Measurements from ENCODE around the gene FGGY. TPM values are rescaled to one million over a fixed set of nuclear protein-coding genes. Genes with fewer than 3 reads are reported as not detected.

The FGGY gene
- total and polyA plus RNA-seq, 4 donors: 16.0 to 67.0 (median 43.4) TPM

DNA sequence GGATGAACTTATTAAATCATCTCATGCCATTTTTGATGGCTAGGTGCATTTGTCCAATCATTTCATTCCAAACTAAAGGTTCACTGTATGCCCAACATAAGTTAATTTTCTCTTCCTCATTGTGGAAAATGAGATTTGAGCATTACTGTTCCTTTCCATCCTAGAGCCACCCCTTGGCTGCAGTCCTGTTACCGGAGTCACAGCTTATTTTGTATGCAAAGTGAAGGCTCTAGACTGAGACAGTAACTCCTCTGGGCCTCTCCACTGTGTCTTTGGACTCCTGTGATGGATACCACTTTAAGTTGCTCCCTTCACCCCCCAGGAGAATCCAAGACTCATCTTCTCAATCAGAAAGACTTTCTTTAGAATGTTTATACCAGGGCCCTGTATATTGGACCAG, 59.7 kb downstream of the FGGY start:
- no peaks in the 10 kb centered on the region for H3K27me3 ChIP-seq (ENCODE audit: control insufficient read depth in 4 of 4, insufficient read depth in 4 of 4, low read length in 3 of 4)
- no peaks in the 10 kb centered on the region for H3K9me3 ChIP-seq (ENCODE audit: control insufficient read depth in 4 of 4, low read length in 3 of 4)
- H3K27ac ChIP-seq (ENCODE audit: low read depth in 1 of 2, low read length in 2 of 2): no peak overlapping the region
- no peak for TF ChIP-seq EGR1 (IDR thresholded peaks at IDR 0.05; ENCODE audit: low read depth in 2 of 2)
- no peak for TF ChIP-seq JUND (IDR thresholded peaks at IDR 0.05)
- no peak for TF ChIP-seq HNF4G (IDR thresholded peaks at IDR 0.05)
- TF ChIP-seq GABPA (IDR thresholded peaks at IDR 0.05 in 1 of 2, conservative IDR thresholded peaks at IDR 0.05 in 1 of 2): no peak
- TF ChIP-seq, protein P1, sequence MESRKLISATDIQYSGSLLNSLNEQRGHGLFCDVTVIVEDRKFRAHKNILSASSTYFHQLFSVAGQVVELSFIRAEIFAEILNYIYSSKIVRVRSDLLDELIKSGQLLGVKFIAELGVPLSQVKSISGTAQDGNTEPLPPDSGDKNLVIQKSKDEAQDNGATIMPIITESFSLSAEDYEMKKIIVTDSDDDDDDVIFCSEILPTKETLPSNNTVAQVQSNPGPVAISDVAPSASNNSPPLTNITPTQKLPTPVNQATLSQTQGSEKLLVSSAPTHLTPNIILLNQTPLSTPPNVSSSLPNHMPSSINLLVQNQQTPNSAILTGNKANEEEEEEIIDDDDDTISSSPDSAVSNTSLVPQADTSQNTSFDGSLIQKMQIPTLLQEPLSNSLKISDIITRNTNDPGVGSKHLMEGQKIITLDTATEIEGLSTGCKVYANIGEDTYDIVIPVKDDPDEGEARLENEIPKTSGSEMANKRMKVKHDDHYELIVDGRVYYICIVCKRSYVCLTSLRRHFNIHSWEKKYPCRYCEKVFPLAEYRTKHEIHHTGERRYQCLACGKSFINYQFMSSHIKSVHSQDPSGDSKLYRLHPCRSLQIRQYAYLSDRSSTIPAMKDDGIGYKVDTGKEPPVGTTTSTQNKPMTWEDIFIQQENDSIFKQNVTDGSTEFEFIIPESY (IDR thresholded peaks at IDR 0.05): no peak
- no peak for TF ChIP-seq HNF4A (conservative IDR thresholded peaks at IDR 0.05)
- no peak for TF ChIP-seq MAX (IDR thresholded peaks at IDR 0.05)
- TF ChIP-seq TAF1 (conservative IDR thresholded peaks at IDR 0.05): no peak
- no peak for TF ChIP-seq FOXA2 (IDR thresholded peaks at IDR 0.05)
- no peak for TF ChIP-seq NR2F2 (IDR thresholded peaks at IDR 0.05)
- TF ChIP-seq, protein P2, sequence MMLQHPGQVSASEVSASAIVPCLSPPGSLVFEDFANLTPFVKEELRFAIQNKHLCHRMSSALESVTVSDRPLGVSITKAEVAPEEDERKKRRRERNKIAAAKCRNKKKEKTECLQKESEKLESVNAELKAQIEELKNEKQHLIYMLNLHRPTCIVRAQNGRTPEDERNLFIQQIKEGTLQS (IDR thresholded peaks at IDR 0.05): no peak
- TF ChIP-seq CTCF (IDR thresholded peaks at IDR 0.05; ENCODE audit: low read depth, low read length, missing input control): no peak
- TF ChIP-seq RXRA (IDR thresholded peaks at IDR 0.05): no peak
- no peak for TF ChIP-seq YY1 (IDR thresholded peaks at IDR 0.05)
- TF ChIP-seq REST (IDR thresholded peaks at IDR 0.05): no peak
- TF ChIP-seq RAD21 (IDR thresholded peaks at IDR 0.05): no peak
- TF ChIP-seq SP1 (IDR thresholded peaks at IDR 0.05): no peak
- no peak overlapping the region for H3K9ac ChIP-seq (ENCODE audit: low read depth in 1 of 2, low read length in 2 of 2)
- 89% methylated on average over 1 of the region's 1 CpG for WGBS
- H3K36me3 ChIP-seq (ENCODE audit: control insufficient read depth in 4 of 4, insufficient read depth in 3 of 4, low read depth in 1 of 4, low read length in 3 of 4): peaks cover 0 to 6% (median under 1%) of the 10 kb centered on the region in 4 donors
- no peak overlapping the region for H3K4me3 ChIP-seq (ENCODE audit: low read depth in 1 of 3, low read length in 3 of 3)
- H3K4me1 ChIP-seq (ENCODE audit: control insufficient read depth in 4 of 4, insufficient read depth in 4 of 4, low read length in 3 of 4): no peaks in the 10 kb centered on the region
- no peak for DNase-seq (ENCODE audit: low spot score)

Data from liver (tissue), 9 donors.